HCT116 (cell line): ENCODE data around the gene SLC35F1. TPM values are rescaled to one million over a fixed set of nuclear protein-coding genes. Genes with fewer than 3 reads are reported as not detected.

ENCODE experiments used
- ATAC-seq: fragments of 200-7000 bp; cut with Tn5 transposase; 2 replicates; pipeline ENCODE4 v1.9.1; 2020; ENCODE audit warnings: mild to moderate bottlenecking, moderate library complexity
- BruUV-seq: library from RNA; stranded (reverse); fragments of 400-500 nt; replicated peaks from 2 replicates; lab custom pipeline; 2021; lab: Mats Ljungman, UMichigan
- CTCF ChIA-PET: fragments of 300-600 bp; sonication (Branson Sonifier 250); formaldehyde crosslinking; loops from one replicate; lab custom pipeline; 2021; ENCODE audit warnings: antibody characterized with exemption; lab: Charles Lee
- POLR2A ChIA-PET: fragments of 300-600, 350-600 bp; sonication (Branson Sonifier 250); formaldehyde crosslinking; loops from one replicate; lab custom pipeline; 2021; ENCODE audit warnings: antibody characterized with exemption; lab: Charles Lee
- RAD21 ChIA-PET, 2 experiments: fragments of 300-600 bp; sonication (Branson Sonifier 250); formaldehyde crosslinking; loops; one replicate each; lab custom pipeline; 2023; ENCODE audit warnings: low total read pairs in 2 of 2; ENCODE audit not compliant: uncharacterized antibody in 2 of 2, unreplicated experiment in 2 of 2, low non-redundant PET in 1 of 2; lab: Charles Lee
- DNase-seq: peaks from one replicate; pipeline ENCODE4 v3.0.0-alpha.2; 2010; ENCODE audit warnings: low read depth, low spot score
- H2AFZ ChIP-seq: fragments of 200-600 bp; shearing (Covaris generic), sonication (generic); 2 replicates; pipeline ENCODE4 v1.6.1; 2017; ENCODE audit warnings: low read depth, mixed run types, mixed read lengths, antibody characterized with exemption, low read length; ENCODE audit not compliant: poor library complexity, severe bottlenecking
- H3K27ac ChIP-seq: 2 replicates; pipeline ENCODE4 v1.5.1; 2012; ENCODE audit warnings: low read depth, low read length
- H3K27me3 ChIP-seq: fragments of 200-600 bp; sonication (generic); 2 replicates; pipeline ENCODE4 v1.6.1; 2016; ENCODE audit warnings: mixed run types, low read length, mixed read lengths; ENCODE audit not compliant: insufficient read depth
- H3K36me3 ChIP-seq, 2 experiments: fragments of 200-500 bp in 1 of 2; fragments of 200-600 bp in 1 of 2; sonication (Bioruptor generic) in 1 of 2; sonication (generic) in 1 of 2; 2 replicates each; pipeline versions ENCODE4 v1.5.1 to v1.6.1; 2014 to 2016; ENCODE audit warnings: low read length in 2 of 2, inconsistent platforms in 1 of 2, mixed read lengths in 1 of 2, mixed run types in 1 of 2; ENCODE audit not compliant: insufficient read depth in 2 of 2, control insufficient read depth in 1 of 2
- H3K4me1 ChIP-seq, 2 experiments: fragments of 200-600 bp in 1 of 2; sonication (generic) in 1 of 2; 2 replicates each; pipeline versions ENCODE4 v1.5.1 to v1.6.1; 2012 to 2017; ENCODE audit warnings: low read length in 2 of 2, inconsistent platforms in 1 of 2, mild to moderate bottlenecking in 1 of 2, mixed read lengths in 1 of 2, mixed run types in 1 of 2, moderate library complexity in 1 of 2; ENCODE audit not compliant: insufficient read depth in 2 of 2, control insufficient read depth in 1 of 2
- H3K4me2 ChIP-seq: fragments of 200-600 bp; sonication (generic); 2 replicates; pipeline ENCODE4 v1.6.1; 2017; ENCODE audit warnings: mixed run types, low read length, mixed read lengths
- H3K4me3 ChIP-seq, 2 experiments: fragments of 200-600 bp in 1 of 2; sonication (generic) in 1 of 2; replicated peaks in 1 of 2; 2 replicates each; pipeline ENCODE4 v1.5.1; 2011 to 2016; ENCODE audit warnings: low read length in 2 of 2, control low read depth in 1 of 2, low read depth in 1 of 2, mild to moderate bottlenecking in 1 of 2, mixed read lengths in 1 of 2, mixed run types in 1 of 2
- H3K79me2 ChIP-seq: fragments of 200-600 bp; sonication (generic); 2 replicates; pipeline ENCODE4 v1.6.1; 2017; ENCODE audit warnings: mild to moderate bottlenecking, mixed run types, low read length, moderate library complexity, mixed read lengths; ENCODE audit not compliant: insufficient read depth
- H3K9ac ChIP-seq: fragments of 200-600 bp; sonication (generic); 2 replicates; pipeline ENCODE4 v1.6.1; 2016; ENCODE audit warnings: low read length, mixed read lengths
- H3K9me2 ChIP-seq: fragments of 200-600 bp; sonication (generic), shearing (Covaris generic); 2 replicates; pipeline ENCODE4 v1.6.1; 2017; ENCODE audit warnings: mixed run types, mild to moderate bottlenecking, moderate library complexity; ENCODE audit not compliant: insufficient read depth
- H3K9me3 ChIP-seq, 2 experiments: fragments of 200-500 bp in 1 of 2; fragments of 200-600 bp in 1 of 2; sonication (Bioruptor generic) in 1 of 2; sonication (generic) in 1 of 2; 2 replicates each; pipeline ENCODE4 v1.6.1; 2014 to 2017; ENCODE audit warnings: low read length in 2 of 2, mixed read lengths in 2 of 2, inconsistent platforms in 1 of 2, low read depth in 1 of 2, mild to moderate bottlenecking in 1 of 2, mixed run types in 1 of 2, moderate library complexity in 1 of 2; ENCODE audit not compliant: control insufficient read depth in 1 of 2, insufficient read depth in 1 of 2
- H4K20me1 ChIP-seq: fragments of 200-600 bp; sonication (generic), shearing (Covaris generic); 2 replicates; pipeline ENCODE4 v1.6.1; 2017; ENCODE audit warnings: mixed run types, mild to moderate bottlenecking, moderate library complexity; ENCODE audit not compliant: insufficient read depth
- CBX3 ChIP-seq: IDR thresholded peaks from 2 replicates; pipeline ENCODE4 v1.6.1; 2012; ENCODE audit warnings: low read depth
- EGR1 ChIP-seq: IDR thresholded peaks from 2 replicates; pipeline ENCODE4 v1.6.1; 2012; ENCODE audit warnings: low read depth
- EZH2 ChIP-seq: fragments of 200-600 bp; sonication (generic); IDR thresholded peaks from 2 replicates; pipeline ENCODE4 v1.6.1; 2017; ENCODE audit warnings: antibody characterized with exemption, mixed run types
- SP1 ChIP-seq: IDR thresholded peaks from 2 replicates; pipeline ENCODE4 v1.6.1; 2012; ENCODE audit warnings: low read depth
- TCF7L2 ChIP-seq: IDR thresholded peaks from 2 replicates; pipeline ENCODE4 v1.7.0; 2011; ENCODE audit warnings: borderline replicate concordance, inconsistent platforms; ENCODE audit not compliant: insufficient read depth, insufficient read length; ENCODE audit errors: extremely low read depth
- YY1 ChIP-seq: IDR thresholded peaks from 2 replicates; pipeline ENCODE4 v1.6.1; 2011; ENCODE audit warnings: low read length, low read depth, moderate library complexity, mild to moderate bottlenecking; ENCODE audit not compliant: insufficient replicate concordance; ENCODE audit errors: extremely low read depth
- ZNF274 ChIP-seq: fragments of 200-500 bp; sonication (Bioruptor generic); IDR thresholded peaks from 2 replicates; pipeline ENCODE4 v1.6.1; 2014; ENCODE audit warnings: mild to moderate bottlenecking, low read depth, low read length, inconsistent platforms
- intact Hi-C: fragments of 100-400 bp; cut with micrococcal nuclease; formaldehyde crosslinking; loops from 2 replicates; pipeline ENCODE4 v1.10.0; 2022
- total RNA-seq: library from RNA; stranded (reverse); gene quantifications from one replicate; pipeline ENCODE4 v1.2.1, GENCODE V29; 2021; ENCODE audit not compliant: unreplicated experiment
- TF ChIP-seq, protein P1 (sequence below): IDR thresholded peaks from 2 replicates; pipeline ENCODE4 v1.6.1; 2012
- TF ChIP-seq, protein P2 (sequence below): IDR thresholded peaks from 2 replicates; pipeline ENCODE4 v1.6.1; 2012; ENCODE audit warnings: low read depth

The SLC35F1 gene
- total RNA-seq, 1 experiment from 2014 or later: 0.07 TPM

DNA sequence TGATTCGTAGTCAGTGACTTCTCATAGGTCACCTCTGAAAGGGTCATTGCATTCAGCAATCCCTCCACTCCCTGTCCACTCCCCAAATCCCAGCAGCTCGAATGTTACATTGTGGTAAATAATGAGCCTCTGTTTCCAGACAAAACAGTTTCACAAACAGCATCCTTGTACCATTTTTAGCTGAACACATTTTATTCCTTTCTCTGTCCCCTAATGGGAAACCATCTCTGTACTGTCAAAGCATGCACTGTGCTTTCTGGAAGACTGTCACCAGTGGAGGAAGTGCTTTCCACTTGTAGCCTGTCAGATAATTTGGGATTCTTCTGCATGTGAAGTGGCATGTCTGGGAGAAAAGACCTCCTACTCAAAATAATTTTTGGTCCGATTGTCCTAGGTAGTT, 82.0 kb downstream of the SLC35F1 start:
- ChIA-PET CTCF (no interaction called here), RAD21 (no interaction called here), POLR2A (no interaction called here)
- Histone ChIP-seq H2AFZ (no peak overlapping the region), H3K4me3 (no peak overlapping the region), H3K27me3 (no peaks in the 10 kb centered on the region), H3K9me2 (no peaks in the 10 kb centered on the region), H3K79me2 (no peaks in the 10 kb centered on the region), H3K36me3 (no peaks in the 10 kb centered on the region), H3K4me1 (no peaks in the 10 kb centered on the region), H3K9ac (no peak overlapping the region), H4K20me1 (no peaks in the 10 kb centered on the region), H3K9me3 (no peaks in the 10 kb centered on the region), H3K27ac (no peak overlapping the region), H3K4me2 (no peak overlapping the region)
- TF ChIP-seq CBX3 (no peak), EGR1 (no peak), YY1 (no peak), EZH2 (no peak), TCF7L2 (no peak), ZNF274 (no peak), SP1 (no peak)
- TF ChIP-seq, protein P1, sequence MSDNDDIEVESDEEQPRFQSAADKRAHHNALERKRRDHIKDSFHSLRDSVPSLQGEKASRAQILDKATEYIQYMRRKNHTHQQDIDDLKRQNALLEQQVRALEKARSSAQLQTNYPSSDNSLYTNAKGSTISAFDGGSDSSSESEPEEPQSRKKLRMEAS: no peak
- TF ChIP-seq, protein P2, sequence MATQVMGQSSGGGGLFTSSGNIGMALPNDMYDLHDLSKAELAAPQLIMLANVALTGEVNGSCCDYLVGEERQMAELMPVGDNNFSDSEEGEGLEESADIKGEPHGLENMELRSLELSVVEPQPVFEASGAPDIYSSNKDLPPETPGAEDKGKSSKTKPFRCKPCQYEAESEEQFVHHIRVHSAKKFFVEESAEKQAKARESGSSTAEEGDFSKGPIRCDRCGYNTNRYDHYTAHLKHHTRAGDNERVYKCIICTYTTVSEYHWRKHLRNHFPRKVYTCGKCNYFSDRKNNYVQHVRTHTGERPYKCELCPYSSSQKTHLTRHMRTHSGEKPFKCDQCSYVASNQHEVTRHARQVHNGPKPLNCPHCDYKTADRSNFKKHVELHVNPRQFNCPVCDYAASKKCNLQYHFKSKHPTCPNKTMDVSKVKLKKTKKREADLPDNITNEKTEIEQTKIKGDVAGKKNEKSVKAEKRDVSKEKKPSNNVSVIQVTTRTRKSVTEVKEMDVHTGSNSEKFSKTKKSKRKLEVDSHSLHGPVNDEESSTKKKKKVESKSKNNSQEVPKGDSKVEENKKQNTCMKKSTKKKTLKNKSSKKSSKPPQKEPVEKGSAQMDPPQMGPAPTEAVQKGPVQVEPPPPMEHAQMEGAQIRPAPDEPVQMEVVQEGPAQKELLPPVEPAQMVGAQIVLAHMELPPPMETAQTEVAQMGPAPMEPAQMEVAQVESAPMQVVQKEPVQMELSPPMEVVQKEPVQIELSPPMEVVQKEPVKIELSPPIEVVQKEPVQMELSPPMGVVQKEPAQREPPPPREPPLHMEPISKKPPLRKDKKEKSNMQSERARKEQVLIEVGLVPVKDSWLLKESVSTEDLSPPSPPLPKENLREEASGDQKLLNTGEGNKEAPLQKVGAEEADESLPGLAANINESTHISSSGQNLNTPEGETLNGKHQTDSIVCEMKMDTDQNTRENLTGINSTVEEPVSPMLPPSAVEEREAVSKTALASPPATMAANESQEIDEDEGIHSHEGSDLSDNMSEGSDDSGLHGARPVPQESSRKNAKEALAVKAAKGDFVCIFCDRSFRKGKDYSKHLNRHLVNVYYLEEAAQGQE: no peak
- intact Hi-C loops: no loop called here
- ATAC-seq (no peak), DNase-seq (no peak)
- no TSS peak for BruUV-seq
